Activated T-helper 2 cell treated with anti-CD3 and anti-CD28 coated beads, Interferon-gamma antibody, Interleukin-2, Interleukin-4, amounts not matched to agents 10 μg/mL and 5 μg/mL and 100 μg/mL, durations not matched to agents 14 hours and 24 hours and 36 hours (primary cell): ENCODE data around the gene CGB2. TPM values are rescaled to one million over a fixed set of nuclear protein-coding genes. Genes with fewer than 3 reads are reported as not detected.
"Not testable (repeated sequence)": the region's sequence is repeated elsewhere in the genome, so short reads cannot be mapped to it uniquely, and the experiment has no call there.

Experiments
- DNase-seq: peaks from one replicate; pipeline ENCODE4 v3.0.0; 2021; ENCODE audit warnings: low spot score
- H3K27ac Mint-ChIP-seq: one replicate; pipeline ENCODE4 v1.8.0; 2021; ENCODE audit warnings: mixed read lengths
- H3K27me3 Mint-ChIP-seq: one replicate; pipeline ENCODE4 v1.8.0; 2021; ENCODE audit warnings: low read depth, mixed read lengths
- H3K36me3 Mint-ChIP-seq: one replicate; pipeline ENCODE4 v1.8.0; 2021; ENCODE audit warnings: low read depth, mixed read lengths
- H3K4me1 Mint-ChIP-seq: one replicate; pipeline ENCODE4 v1.8.0; 2021; ENCODE audit warnings: low read depth, mixed read lengths
- H3K4me3 Mint-ChIP-seq: one replicate; pipeline ENCODE4 v1.8.0; 2021; ENCODE audit warnings: low read depth, mild to moderate bottlenecking, moderate library complexity, mixed read lengths
- H3K9me3 Mint-ChIP-seq: one replicate; pipeline ENCODE4 v1.8.0; 2021; ENCODE audit warnings: mixed read lengths
- intact Hi-C: fragments of 100-400 bp; cut with micrococcal nuclease; formaldehyde crosslinking; loops from one replicate; pipeline ENCODE4 v1.15.1; 2023
- total RNA-seq: library from RNA; stranded (reverse); gene quantifications from 2 replicates; pipeline ENCODE4 v1.2.3, GENCODE V29; 2022

The CGB2 gene
- total RNA-seq, result 0.28 TPM in 1 of 2 replicates, not detected in the other

- H3K27ac Mint-ChIP-seq, H3K27me3 Mint-ChIP-seq, intact Hi-C loops, H3K4me1 Mint-ChIP-seq, H3K36me3 Mint-ChIP-seq, H3K9me3 Mint-ChIP-seq: not testable (repeated sequence)
- DNase-seq, result peak; percentile 69
- peak within 1 kb of the TSS; percentile 66 for H3K4me3 Mint-ChIP-seq
Measured at GRCh38 chr19:49031642-49032301, at the start of gene CGB2. Gene CGB2 (plus strand): TSS chr19:49031890. CDS start chr19:49032096, 206 bp downstream.

- Mint-ChIP-seq H3K9me3 (no peaks in the 10 kb centered on the region), H3K27me3 (no peaks in the 10 kb centered on the region), H3K4me1 (peaks cover 8% of the 10 kb centered on the region), H3K27ac (no peak overlapping the region), H3K4me3 (no peak overlapping the region), H3K36me3 (peaks cover 53% of the 10 kb centered on the region)
- no peak for DNase-seq
- intact Hi-C loops, result no loop called here
Measured at GRCh38 chr19:48982280-48982679, 49.4 kb upstream of the CGB2 start.

GRCh38 chr19:48985711-48986110, 46.0 kb upstream of the CGB2 start:
- no peak overlapping the region for H3K4me3 Mint-ChIP-seq
- DNase-seq, result no peak

GRCh38 chr19:48986211-48986610, 45.5 kb upstream of the CGB2 start:
- Mint-ChIP-seq H3K9me3 (no peaks in the 10 kb centered on the region), H3K4me3 (no peak overlapping the region), H3K36me3 (peaks cover 60% of the 10 kb centered on the region), H3K4me1 (peaks cover 9% of the 10 kb centered on the region), H3K27me3 (no peaks in the 10 kb centered on the region), H3K27ac (no peak overlapping the region)
- DNase-seq, result no peak
- intact Hi-C loops, result no loop called here

More at GRCh38 chr19:48985711-48986110, 46.0 kb upstream of the CGB2 start:
- Mint-ChIP-seq H3K27me3 (no peaks in the 10 kb centered on the region), H3K27ac (no peak overlapping the region), H3K4me1 (peaks cover 6% of the 10 kb centered on the region), H3K9me3 (no peaks in the 10 kb centered on the region), H3K36me3 (peaks cover 55% of the 10 kb centered on the region)
- intact Hi-C loops, result no loop called here

GRCh38 chr19:48987323-48987722, 44.4 kb upstream of the CGB2 start:
- peaks cover 15% of the 10 kb centered on the region for H3K4me1 Mint-ChIP-seq
- peaks cover 54% of the 10 kb centered on the region for H3K36me3 Mint-ChIP-seq
- H3K27ac Mint-ChIP-seq, result peak overlapping the region; percentile 54
- no peak overlapping the region for H3K4me3 Mint-ChIP-seq
- no peaks in the 10 kb centered on the region for H3K9me3 Mint-ChIP-seq
- H3K27me3 Mint-ChIP-seq, result no peaks in the 10 kb centered on the region
- intact Hi-C loops, result no loop called here
- DNase-seq, result no peak

GRCh38 chr19:48988286-48988685, 43.4 kb upstream of the CGB2 start:
- no peaks in the 10 kb centered on the region for H3K9me3 Mint-ChIP-seq
- H3K36me3 Mint-ChIP-seq, result peaks cover 47% of the 10 kb centered on the region
- H3K27ac Mint-ChIP-seq, result no peak overlapping the region

GRCh38 chr19:48988860-48989259, 42.8 kb upstream of the CGB2 start:
- Mint-ChIP-seq H3K27me3 (no peaks in the 10 kb centered on the region), H3K4me1 (peaks cover 19% of the 10 kb centered on the region), H3K9me3 (no peaks in the 10 kb centered on the region), H3K4me3 (no peak overlapping the region), H3K27ac (no peak overlapping the region), H3K36me3 (peaks cover 47% of the 10 kb centered on the region)
- no peak for DNase-seq
- intact Hi-C loops, result no loop called here

More at GRCh38 chr19:48988286-48988685, 43.4 kb upstream of the CGB2 start:
- no peak overlapping the region for H3K4me3 Mint-ChIP-seq
- H3K27me3 Mint-ChIP-seq, result no peaks in the 10 kb centered on the region
- DNase-seq, result no peak
- H3K4me1 Mint-ChIP-seq, result peaks cover 16% of the 10 kb centered on the region
- intact Hi-C loops, result no loop called here

- no peak for DNase-seq
- H3K27ac Mint-ChIP-seq, result peak overlapping the region; percentile 9
- peaks cover 48% of the 10 kb centered on the region for H3K36me3 Mint-ChIP-seq
- intact Hi-C loops, result loop anchor here (10.0 kb wide), 1 partner anchor 155 kb away; no protein-coding TSS in a partner anchor
- H3K4me3 Mint-ChIP-seq, result no peak overlapping the region
- no peaks in the 10 kb centered on the region for H3K27me3 Mint-ChIP-seq
- peaks cover 23% of the 10 kb centered on the region for H3K4me1 Mint-ChIP-seq
- H3K9me3 Mint-ChIP-seq, result no peaks in the 10 kb centered on the region
Measured at GRCh38 chr19:48989701-48990291, 41.9 kb upstream of the CGB2 start.

GRCh38 chr19:48990400-48990799, 41.3 kb upstream of the CGB2 start:
- peaks cover 29% of the 10 kb centered on the region for H3K4me1 Mint-ChIP-seq
- H3K9me3 Mint-ChIP-seq, result no peaks in the 10 kb centered on the region
- DNase-seq, result no peak
- H3K36me3 Mint-ChIP-seq, result peaks cover 49% of the 10 kb centered on the region
- H3K4me3 Mint-ChIP-seq, result no peak overlapping the region
- intact Hi-C loops, result loop anchor here (10.0 kb wide), 1 partner anchor 154 kb away; no protein-coding TSS in a partner anchor
- no peaks in the 10 kb centered on the region for H3K27me3 Mint-ChIP-seq
- peak overlapping the region; percentile 9 for H3K27ac Mint-ChIP-seq

- H3K27ac Mint-ChIP-seq, result no peak overlapping the region
- peaks cover 45% of the 10 kb centered on the region for H3K36me3 Mint-ChIP-seq
Measured at GRCh38 chr19:48991011-48991609, 40.6 kb upstream of the CGB2 start.

GRCh38 chr19:48991873-48992580, 39.7 kb upstream of the CGB2 start:
- intact Hi-C loops, result loop anchor here (10.0 kb wide), 1 partner anchor 153 kb away; no protein-coding TSS in a partner anchor
- Mint-ChIP-seq H3K4me3 (peak overlapping the region; percentile 94), H3K27ac (peak overlapping the region; percentile 98), H3K36me3 (peaks cover 44% of the 10 kb centered on the region), H3K9me3 (no peaks in the 10 kb centered on the region), H3K27me3 (no peaks in the 10 kb centered on the region), H3K4me1 (peaks cover 29% of the 10 kb centered on the region)
- DNase-seq, result no peak

More at GRCh38 chr19:48991011-48991609, 40.6 kb upstream of the CGB2 start:
- intact Hi-C loops, result loop anchor here (10.0 kb wide), 1 partner anchor 154 kb away; no protein-coding TSS in a partner anchor
- H3K4me3 Mint-ChIP-seq, result no peak overlapping the region
- no peaks in the 10 kb centered on the region for H3K9me3 Mint-ChIP-seq
- no peak for DNase-seq
- no peaks in the 10 kb centered on the region for H3K27me3 Mint-ChIP-seq
- H3K4me1 Mint-ChIP-seq, result peaks cover 29% of the 10 kb centered on the region

- intact Hi-C loops, result loop anchor here (1.0 to 10.0 kb wide), 2 partner anchors 27 to 152 kb away; partner anchors contain the start of gene FTL
- Mint-ChIP-seq H3K27ac (peak overlapping the region; percentile 98), H3K4me1 (peaks cover 28% of the 10 kb centered on the region), H3K4me3 (peak overlapping the region; percentile 94), H3K9me3 (no peaks in the 10 kb centered on the region), H3K36me3 (peaks cover 38% of the 10 kb centered on the region), H3K27me3 (no peaks in the 10 kb centered on the region)
- DNase-seq, result no peak
Measured at GRCh38 chr19:48992581-48993174, 39.0 kb upstream of the CGB2 start.
